Measurements from ENCODE around the gene LRRC1. TPM values are rescaled to one million over a fixed set of nuclear protein-coding genes. Genes with fewer than 3 reads are reported as not detected.
A peak's percentile ranks its signal among the peaks of the same experiment; 100 is the strongest.

The LRRC1 gene
- total and polyA plus RNA-seq, 8 donors, result 5.2 to 11.6 (median 7.6) TPM

DNA sequence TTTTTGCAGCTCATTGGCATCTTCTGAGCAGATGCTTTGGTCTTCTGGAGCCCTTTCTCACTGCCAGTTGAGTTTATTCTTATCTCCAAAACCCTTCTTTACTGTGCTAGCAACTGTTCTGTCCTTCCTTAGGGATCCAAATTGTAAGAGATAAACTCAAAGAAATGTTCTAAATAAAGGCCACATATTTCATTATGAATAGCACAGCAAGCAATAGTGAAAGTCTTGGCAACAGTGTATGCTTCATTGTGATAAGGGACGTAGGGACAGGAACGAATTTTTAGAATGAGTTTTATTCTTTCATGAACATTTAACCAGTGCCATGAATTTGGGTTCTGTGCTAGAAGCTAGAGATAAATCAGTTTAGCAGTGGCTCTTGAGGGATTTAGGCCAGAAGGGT, 61.1 kb downstream of the LRRC1 start:
- DNase-seq (no peak), ATAC-seq (no peak), FAIRE-seq (no peak)
- H3K9me3 ChIP-seq, result no peaks in the 10 kb centered on the region
- TF ChIP-seq, protein P1, sequence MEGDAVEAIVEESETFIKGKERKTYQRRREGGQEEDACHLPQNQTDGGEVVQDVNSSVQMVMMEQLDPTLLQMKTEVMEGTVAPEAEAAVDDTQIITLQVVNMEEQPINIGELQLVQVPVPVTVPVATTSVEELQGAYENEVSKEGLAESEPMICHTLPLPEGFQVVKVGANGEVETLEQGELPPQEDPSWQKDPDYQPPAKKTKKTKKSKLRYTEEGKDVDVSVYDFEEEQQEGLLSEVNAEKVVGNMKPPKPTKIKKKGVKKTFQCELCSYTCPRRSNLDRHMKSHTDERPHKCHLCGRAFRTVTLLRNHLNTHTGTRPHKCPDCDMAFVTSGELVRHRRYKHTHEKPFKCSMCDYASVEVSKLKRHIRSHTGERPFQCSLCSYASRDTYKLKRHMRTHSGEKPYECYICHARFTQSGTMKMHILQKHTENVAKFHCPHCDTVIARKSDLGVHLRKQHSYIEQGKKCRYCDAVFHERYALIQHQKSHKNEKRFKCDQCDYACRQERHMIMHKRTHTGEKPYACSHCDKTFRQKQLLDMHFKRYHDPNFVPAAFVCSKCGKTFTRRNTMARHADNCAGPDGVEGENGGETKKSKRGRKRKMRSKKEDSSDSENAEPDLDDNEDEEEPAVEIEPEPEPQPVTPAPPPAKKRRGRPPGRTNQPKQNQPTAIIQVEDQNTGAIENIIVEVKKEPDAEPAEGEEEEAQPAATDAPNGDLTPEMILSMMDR (IDR thresholded peaks at IDR 0.05), result no peak
- no peaks in the 10 kb centered on the region for H3K27me3 ChIP-seq
- peaks cover 0 to 29% (median 9%) of the 10 kb centered on the region in 3 donors for H3K4me1 ChIP-seq
- H3K36me3 ChIP-seq, result no peaks in the 10 kb centered on the region
- intact Hi-C loops (cut with DNase I), result no loop called here
- no peak overlapping the region for H3K27ac ChIP-seq
- H3K4me3 ChIP-seq, result no peak overlapping the region
- WGBS, 2 donors, result 44 to 50% methylated on average over 2 of the region's 2 CpGs

DNA sequence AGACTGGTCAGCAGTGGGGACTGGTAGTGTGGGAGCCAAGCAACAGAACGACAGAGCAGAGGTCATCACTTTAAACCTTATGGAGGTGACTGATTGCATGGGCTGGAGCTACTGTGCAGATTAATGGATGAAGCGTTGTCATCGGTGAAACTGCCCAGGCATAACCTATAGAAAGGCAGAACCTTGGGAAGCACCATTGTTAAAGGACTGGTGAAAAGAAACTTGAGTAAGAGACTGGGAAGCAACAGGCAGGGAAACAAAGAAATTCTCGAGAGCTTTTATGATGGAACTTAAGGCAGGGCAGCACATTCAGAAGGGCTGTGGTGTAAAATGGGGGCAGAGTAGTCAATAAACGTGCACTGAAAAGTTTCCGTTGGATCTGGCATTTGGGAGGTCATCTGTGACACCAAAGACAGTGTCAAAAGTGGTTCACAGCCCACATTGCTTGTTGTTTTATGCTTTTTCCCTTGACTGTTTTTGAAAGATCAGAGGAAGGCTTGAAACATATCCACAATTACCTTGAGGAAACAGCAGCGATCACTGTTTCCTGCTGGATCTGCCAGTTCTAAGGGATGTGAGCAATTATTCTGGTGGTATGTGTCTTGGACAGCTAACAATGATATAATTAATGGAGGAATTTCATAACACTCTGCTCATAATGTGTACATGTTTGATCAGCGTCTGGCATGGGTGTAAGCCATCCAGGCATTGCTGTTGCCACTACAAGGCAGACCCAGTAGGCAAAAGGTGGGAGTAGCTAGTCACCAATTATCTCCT, 62.7 kb downstream of the LRRC1 start:
- no peak overlapping the region for H3K4me3 ChIP-seq
- no peaks in the 10 kb centered on the region for H3K27me3 ChIP-seq
- H3K9me3 ChIP-seq, result no peaks in the 10 kb centered on the region
- intact Hi-C loops (cut with DNase I), result no loop called here
- TF ChIP-seq, protein P1 (IDR thresholded peaks at IDR 0.05), result no peak
- no peaks in the 10 kb centered on the region for H3K36me3 ChIP-seq
- ATAC-seq (peak in 3 of 4 donors; percentile 51 to 63 (median 59)), DNase-seq (no peak), FAIRE-seq (no peak)
- WGBS, 2 donors, result 71 to 72% methylated on average over 8 of the region's 8 CpGs
- H3K27ac ChIP-seq, result peak overlapping the region in 1 of 4 donors; percentile 23
- peaks cover 0 to 29% (median 12%) of the 10 kb centered on the region in 3 donors for H3K4me1 ChIP-seq

DNA sequence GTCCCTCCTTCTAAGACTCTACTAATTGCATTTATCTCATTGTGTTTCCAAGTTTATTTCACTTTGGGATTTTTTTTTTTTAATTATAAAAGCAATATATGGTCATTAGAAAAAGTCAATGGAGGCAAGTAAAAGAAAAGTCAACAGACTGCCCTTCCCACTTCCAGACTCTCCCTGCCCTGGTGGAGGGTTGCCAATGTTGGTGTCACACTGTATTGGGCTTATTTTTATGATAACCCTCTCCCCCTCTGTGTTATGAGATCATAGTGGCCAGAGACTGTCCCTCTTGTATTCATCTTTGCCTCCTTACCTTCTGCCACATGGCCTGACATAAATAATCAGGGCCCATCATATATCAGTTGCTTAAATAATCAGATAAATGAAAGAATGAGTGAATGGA, 63.4 kb downstream of the LRRC1 start:
- Histone ChIP-seq H3K27ac (no peak overlapping the region), H3K27me3 (no peaks in the 10 kb centered on the region), H3K9me3 (no peaks in the 10 kb centered on the region), H3K36me3 (no peaks in the 10 kb centered on the region), H3K4me3 (no peak overlapping the region), H3K4me1 (peaks cover 0 to 29% (median 18%) of the 10 kb centered on the region in 3 donors)
- FAIRE-seq (no peak), DNase-seq (no peak), ATAC-seq (no peak)
- intact Hi-C loops (cut with DNase I), result no loop called here
- TF ChIP-seq, protein P1 (IDR thresholded peaks at IDR 0.05), result no peak

DNA sequence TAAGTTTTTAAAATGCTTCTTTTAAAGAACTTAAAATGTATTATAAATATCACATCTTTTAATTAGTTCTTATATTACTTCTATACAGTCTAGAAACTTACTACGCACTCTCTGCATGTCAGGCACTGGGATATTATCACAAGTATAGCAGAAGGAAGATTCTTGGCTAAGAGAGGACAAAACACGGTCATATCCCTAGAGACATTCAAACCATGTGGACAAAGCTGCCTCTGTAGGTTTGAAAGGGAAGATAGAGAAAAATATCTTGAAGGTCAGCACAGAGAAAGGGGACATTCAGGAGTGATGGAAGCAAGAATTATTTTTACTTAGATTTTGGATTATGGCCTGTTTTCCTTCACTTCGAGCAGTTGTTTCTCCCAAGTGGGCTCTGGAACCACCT, 64.1 kb downstream of the LRRC1 start:
- 59 to 75% methylated on average over 3 of the region's 3 CpGs for WGBS, 2 donors
- ATAC-seq (no peak), DNase-seq (no peak), FAIRE-seq (no peak)
- intact Hi-C loops (cut with DNase I), result no loop called here
- no peaks in the 10 kb centered on the region for H3K9me3 ChIP-seq
- TF ChIP-seq, protein P1 (IDR thresholded peaks at IDR 0.05), result no peak
- peaks cover 0 to 28% (median 19%) of the 10 kb centered on the region in 3 donors for H3K4me1 ChIP-seq
- no peak overlapping the region for H3K27ac ChIP-seq
- no peaks in the 10 kb centered on the region for H3K36me3 ChIP-seq
- no peaks in the 10 kb centered on the region for H3K27me3 ChIP-seq
- no peak overlapping the region for H3K4me3 ChIP-seq

DNA sequence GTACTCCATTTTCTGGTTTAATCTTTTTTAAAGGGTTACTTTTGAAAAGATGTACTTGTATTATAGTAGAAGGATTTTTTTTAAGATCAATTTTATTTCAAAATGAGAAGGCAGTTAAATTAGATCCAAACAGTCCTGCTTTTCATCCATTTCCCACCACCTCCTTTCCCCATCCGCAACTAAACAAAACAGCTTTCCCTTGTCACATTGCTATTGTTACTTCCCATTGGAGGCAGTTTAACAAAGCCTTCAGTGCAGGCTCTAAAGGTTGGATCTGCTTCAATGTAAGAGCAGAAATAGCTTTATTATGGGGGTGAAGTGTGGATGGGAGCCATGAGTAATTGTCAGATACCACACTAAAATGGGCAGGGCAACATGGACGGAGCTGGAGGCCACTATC, 65.7 kb downstream of the LRRC1 start:
- DNase-seq (no peak), FAIRE-seq (no peak), ATAC-seq (no peak)
- H3K4me1 ChIP-seq, result peaks cover 0 to 23% (median 11%) of the 10 kb centered on the region in 3 donors
- no peaks in the 10 kb centered on the region for H3K36me3 ChIP-seq
- H3K27me3 ChIP-seq, result no peaks in the 10 kb centered on the region
- no peak overlapping the region for H3K4me3 ChIP-seq
- 96 to 97% methylated on average over 2 of the region's 2 CpGs for WGBS, 2 donors
- intact Hi-C loops (cut with DNase I), result no loop called here
- H3K9me3 ChIP-seq, result no peaks in the 10 kb centered on the region
- TF ChIP-seq, protein P1 (IDR thresholded peaks at IDR 0.05), result no peak
- H3K27ac ChIP-seq, result no peak overlapping the region

Data from pancreas (tissue), 10 donors.